CD4-positive, alpha-beta memory T cell (primary cell): ENCODE measurements around the gene ITPR3. TPM values are rescaled to one million over a fixed set of nuclear protein-coding genes. Genes with fewer than 3 reads are reported as not detected.
A peak's percentile ranks its signal among the peaks of the same experiment; 100 is the strongest.

Experiments used
- CTCF ChIA-PET: fragments of 350-600 bp; sonication (Branson Sonifier 250); formaldehyde crosslinking; loops from one replicate; lab custom pipeline; 2021; ENCODE audit warnings: inconsistent platforms; ENCODE audit not compliant: partially characterized antibody; lab: Charles Lee
- POLR2A ChIA-PET: fragments of 350-600 bp; sonication (Branson Sonifier 250); formaldehyde crosslinking; loops from one replicate; lab custom pipeline; 2021; ENCODE audit not compliant: partially characterized antibody; lab: Charles Lee
- DNase-seq, 5 donors: peaks; one replicate each; pipeline versions ENCODE4 v3.0.0 to v3.0.0-alpha.2; 2020 to 2022; ENCODE audit warnings: mixed read lengths in 1 of 5
- H3K27ac ChIP-seq: one replicate; pipeline ENCODE4 v1.7.0; 2013; ENCODE audit warnings: low read depth, low read length
- H3K27me3 ChIP-seq: 2 replicates; pipeline ENCODE4 v1.7.0; 2013; ENCODE audit warnings: mild to moderate bottlenecking, low read length, moderate library complexity; ENCODE audit not compliant: insufficient read depth
- H3K36me3 ChIP-seq: 2 replicates; pipeline ENCODE4 v1.7.0; 2013; ENCODE audit warnings: mild to moderate bottlenecking, low read length, moderate library complexity; ENCODE audit not compliant: insufficient read depth
- H3K4me1 ChIP-seq: 2 replicates; pipeline ENCODE4 v1.7.0; 2013; ENCODE audit warnings: mild to moderate bottlenecking, low read length, moderate library complexity; ENCODE audit not compliant: insufficient read depth
- H3K4me3 ChIP-seq, 2 donors: one replicate each; pipeline ENCODE4 v1.7.0; 2013; ENCODE audit warnings: low read length in 2 of 2, mild to moderate bottlenecking in 1 of 2
- H3K9me3 ChIP-seq, 2 donors: one replicate each; pipeline ENCODE4 v1.7.0; 2013; ENCODE audit warnings: low read length in 2 of 2, control low read depth in 1 of 2; ENCODE audit not compliant: control insufficient read depth in 1 of 2
- H3K27ac Mint-ChIP-seq, 7 donors: one replicate each; pipeline ENCODE4 v1.8.0; 2020 to 2021; ENCODE audit warnings: mixed read lengths in 7 of 7, mild to moderate bottlenecking in 6 of 7, inconsistent platforms in 3 of 7, moderate library complexity in 3 of 7
- H3K27me3 Mint-ChIP-seq, 2 donors: one replicate each; pipeline ENCODE4 v1.8.0; 2020 to 2021; ENCODE audit warnings: mixed read lengths in 2 of 2
- H3K36me3 Mint-ChIP-seq, 2 donors: one replicate each; pipeline ENCODE4 v1.8.0; 2020 to 2021; ENCODE audit warnings: mixed read lengths in 2 of 2, inconsistent platforms in 1 of 2, mild to moderate bottlenecking in 1 of 2
- H3K4me1 Mint-ChIP-seq, 4 donors: one replicate each; pipeline ENCODE4 v1.8.0; 2020 to 2021; ENCODE audit warnings: mixed read lengths in 4 of 4, mild to moderate bottlenecking in 1 of 4
- H3K4me3 Mint-ChIP-seq, 8 donors: one replicate each; pipeline ENCODE4 v1.8.0; 2020 to 2021; ENCODE audit warnings: mixed read lengths in 8 of 8, mild to moderate bottlenecking in 7 of 8, moderate library complexity in 6 of 8, inconsistent platforms in 3 of 8
- H3K9me3 Mint-ChIP-seq, 8 donors: one replicate each; pipeline ENCODE4 v1.8.0; 2020 to 2021; ENCODE audit warnings: mixed read lengths in 8 of 8, mild to moderate bottlenecking in 5 of 8, inconsistent platforms in 3 of 8, moderate library complexity in 1 of 8
- intact Hi-C: fragments of 100-400 bp; cut with micrococcal nuclease; formaldehyde crosslinking; loops from one replicate; pipeline ENCODE4 v1.15.1; 2023
- polyA plus RNA-seq, 2 donors: library from polyadenylated mRNA; unstranded; fragments of 300-500 nt; fragmentation: Illumina TruSeq; gene quantifications; one replicate each; pipeline ENCODE4 v1.2.3, GENCODE V29; 2021
- total RNA-seq, 2 experiments: library from RNA; stranded (reverse); gene quantifications; one replicate each; pipeline ENCODE4 v1.2.3, GENCODE V29; 2021

Gene ITPR3
- total and polyA plus RNA-seq, 4 experiments from 2014 or later = 0.55 to 72.4 (median 39.7) TPM

DNA sequence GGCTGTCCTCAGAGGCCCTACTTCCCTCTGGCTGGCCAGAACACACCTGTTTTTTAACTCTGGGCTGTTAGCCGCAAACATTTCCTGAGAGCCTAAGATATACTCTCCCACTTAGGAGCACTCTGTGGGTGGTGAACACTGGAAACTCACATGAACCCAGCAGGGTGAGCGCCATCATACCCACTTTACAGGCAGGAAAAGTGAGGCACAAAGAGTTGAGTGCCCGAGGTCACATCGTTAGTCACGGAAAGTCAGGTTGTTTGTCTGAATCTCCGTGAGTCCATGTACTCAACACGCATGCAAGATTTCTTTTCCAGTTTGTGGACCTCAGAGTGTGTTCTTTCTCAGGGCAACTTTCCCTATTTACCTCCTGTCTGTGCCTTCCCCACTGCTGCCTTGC, 43.0 kb upstream of the ITPR3 start:
- Mint-ChIP-seq H3K27ac (peak overlapping the region; percentile 98 to 100 (median 99)), H3K9me3 (no peaks in the 10 kb centered on the region), H3K27me3 (no peaks in the 10 kb centered on the region), H3K4me1 (peaks cover 14 to 46% (median 28%) of the 10 kb centered on the region in 4 donors), H3K36me3 (peaks cover 28 to 45% of the 10 kb centered on the region in 2 donors), H3K4me3 (peak overlapping the region; percentile 93 to 100 (median 98))
- Histone ChIP-seq H3K9me3 (no peaks in the 10 kb centered on the region), H3K27me3 (no peaks in the 10 kb centered on the region), H3K4me1 (peaks cover 26% of the 10 kb centered on the region), H3K27ac (peak overlapping the region; percentile 90), H3K4me3 (peak overlapping the region; percentile 88 to 98), H3K36me3 (peaks cover 34% of the 10 kb centered on the region)
- intact Hi-C loops = loop anchor here (2.0 to 10.0 kb wide), 3 partner anchors 43 to 373 kb away; partner anchors contain the start of genes B3GALT4, HSD17B8, ITPR3 and RING1
- CTCF ChIA-PET = interaction anchor here (0.8 to 3.8 kb wide), 4 partner anchors 8 to 149 kb away, joined by 3 to 20 read pairs (median 12); no protein-coding TSS in a partner anchor
- no peak for DNase-seq
- POLR2A ChIA-PET = interaction anchor here (1.2 to 3.9 kb wide), 14 partner anchors 7 to 607 kb away, joined by 3 to 35 read pairs (median 14); partner anchors contain the start of genes CUTA, ITPR3, RPS18 and UQCC2

DNA sequence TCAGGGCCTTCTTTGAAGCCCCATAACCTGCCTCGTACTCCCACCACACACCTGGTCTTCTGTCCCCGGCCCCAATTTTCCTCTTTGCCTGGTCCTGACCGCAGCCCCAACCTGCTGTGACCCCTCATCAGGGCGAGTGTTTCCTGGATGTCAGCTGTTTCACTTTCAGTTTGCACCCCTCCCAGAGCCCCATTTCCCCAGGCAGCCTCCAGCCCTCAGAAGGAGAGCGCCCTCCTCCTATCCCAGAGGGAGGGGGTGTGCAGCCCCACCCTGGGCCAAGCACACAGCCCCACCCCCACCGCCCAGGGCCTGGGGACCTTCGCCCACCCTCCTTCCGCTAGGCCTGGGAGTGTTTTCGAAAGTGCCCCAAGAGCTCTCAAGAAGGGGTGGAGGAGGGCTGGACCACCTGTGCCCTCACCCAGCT, 42.5 kb upstream of the ITPR3 start:
- intact Hi-C loops = loop anchor here (2.0 to 10.0 kb wide), 3 partner anchors 42 to 374 kb away; partner anchors contain the start of genes B3GALT4, HSD17B8, ITPR3 and RING1
- no peaks in the 10 kb centered on the region for H3K9me3 Mint-ChIP-seq
- DNase-seq = peak; percentile 60 to 78 (median 65)
- ChIA-PET CTCF (interaction anchor here (0.7 to 3.8 kb wide), 10 partner anchors 9 to 162 kb away, joined by 3 to 20 read pairs (median 4); no protein-coding TSS in a partner anchor), POLR2A (interaction anchor here (0.6 to 3.9 kb wide), 18 partner anchors 7 to 607 kb away, joined by 3 to 35 read pairs (median 8); partner anchors contain the start of genes B3GALT4, CUTA, ITPR3 and RPS18)
- H3K4me1 Mint-ChIP-seq = peaks cover 14 to 50% (median 28%) of the 10 kb centered on the region in 4 donors
- H3K4me3 Mint-ChIP-seq = peak overlapping the region; percentile 93 to 100 (median 98)
- Histone ChIP-seq H3K27me3 (no peaks in the 10 kb centered on the region), H3K27ac (peak overlapping the region; percentile 90), H3K36me3 (peaks cover 33% of the 10 kb centered on the region), H3K4me3 (peak overlapping the region; percentile 88 to 98), H3K4me1 (peaks cover 26% of the 10 kb centered on the region), H3K9me3 (no peaks in the 10 kb centered on the region)
- H3K27me3 Mint-ChIP-seq = no peaks in the 10 kb centered on the region
- H3K36me3 Mint-ChIP-seq = peaks cover 28 to 44% of the 10 kb centered on the region in 2 donors
- H3K27ac Mint-ChIP-seq = peak overlapping the region; percentile 98 to 100 (median 99)

DNA sequence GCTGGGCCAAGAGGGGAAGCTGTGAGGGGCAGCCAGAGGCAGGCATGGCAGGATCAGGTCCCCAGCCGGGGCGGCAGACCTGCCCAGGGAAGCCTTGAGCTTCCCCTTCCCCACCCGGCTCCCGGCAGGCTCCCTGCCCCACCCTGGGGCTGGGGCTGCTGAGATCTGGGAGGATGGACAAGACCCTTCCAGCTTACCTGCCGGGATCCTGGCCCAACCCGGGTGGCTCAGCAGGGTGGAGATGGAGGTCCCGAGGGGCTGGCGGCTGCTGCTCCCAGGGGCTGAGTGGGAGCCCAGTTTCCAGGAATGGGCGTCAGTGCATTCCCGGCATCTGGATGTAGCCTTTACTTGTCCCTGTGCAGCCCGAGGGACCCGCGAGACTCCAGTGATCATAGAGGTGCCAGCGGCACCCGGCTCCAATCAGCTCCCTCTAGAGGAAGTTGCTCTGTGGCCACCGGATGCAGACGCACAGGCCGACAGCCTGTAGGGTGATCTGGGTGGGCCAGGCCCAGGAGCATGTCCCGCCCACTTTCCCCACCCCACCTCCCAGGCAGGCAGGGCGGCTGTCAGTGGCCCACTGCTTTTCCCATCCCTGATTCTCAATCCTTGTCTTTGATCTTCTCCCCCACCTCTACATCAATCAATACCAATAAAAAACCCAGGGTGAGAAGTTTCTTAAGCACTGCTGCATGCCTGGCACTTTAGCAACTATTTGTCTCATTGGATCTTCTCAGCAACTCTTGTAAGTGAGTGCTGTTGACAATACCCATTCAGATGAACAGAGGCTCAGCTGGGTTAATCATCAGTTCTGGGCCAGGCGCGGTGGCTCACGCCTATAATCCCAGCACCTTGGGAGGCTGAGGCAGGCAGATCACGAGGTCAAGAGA, 41.1 kb upstream of the ITPR3 start, which contains the start of gene BAK1:
BAK1 (minus strand) TSS at position 449 of the 887 bp plus-strand sequence. CDS start 2,672 bp downstream, outside the sequence.
- CTCF ChIA-PET = interaction anchor here (0.7 to 3.8 kb wide), 14 partner anchors 9 to 164 kb away, joined by 3 to 20 read pairs (median 4); partner anchors contain the start of genes ITPR3 and UQCC2
- Histone ChIP-seq H3K36me3 (peaks cover 18% of the 10 kb centered on the region), H3K27me3 (no peaks in the 10 kb centered on the region), H3K4me3 (peak within 1 kb of the TSS; percentile 88 to 98), H3K4me1 (peaks cover 31% of the 10 kb centered on the region), H3K27ac (peak within 1 kb of the TSS; percentile 90), H3K9me3 (no peaks in the 10 kb centered on the region)
- peak within 1 kb of the TSS; percentile 93 to 100 (median 98) for H3K4me3 Mint-ChIP-seq
- H3K36me3 Mint-ChIP-seq = peaks cover 18 to 33% of the 10 kb centered on the region in 2 donors
- H3K27ac Mint-ChIP-seq = peak within 1 kb of the TSS; percentile 98 to 100 (median 99)
- POLR2A ChIA-PET = interaction anchor here (1.0 to 3.9 kb wide), 24 partner anchors 9 to 1608 kb away, joined by 3 to 35 read pairs (median 6); partner anchors contain the start of genes B3GALT4, CUTA, DXO and ITPR3
- no peaks in the 10 kb centered on the region for H3K27me3 Mint-ChIP-seq
- DNase-seq = peak; percentile 78 to 89 (median 79)
- peaks cover 14 to 58% (median 32%) of the 10 kb centered on the region in 4 donors for H3K4me1 Mint-ChIP-seq
- intact Hi-C loops = loop anchor here (1.0 to 10.0 kb wide), 6 partner anchors 9 to 375 kb away; partner anchors contain the start of genes B3GALT4, HSD17B8, ITPR3 and KIFC1
- no peaks in the 10 kb centered on the region for H3K9me3 Mint-ChIP-seq

DNA sequence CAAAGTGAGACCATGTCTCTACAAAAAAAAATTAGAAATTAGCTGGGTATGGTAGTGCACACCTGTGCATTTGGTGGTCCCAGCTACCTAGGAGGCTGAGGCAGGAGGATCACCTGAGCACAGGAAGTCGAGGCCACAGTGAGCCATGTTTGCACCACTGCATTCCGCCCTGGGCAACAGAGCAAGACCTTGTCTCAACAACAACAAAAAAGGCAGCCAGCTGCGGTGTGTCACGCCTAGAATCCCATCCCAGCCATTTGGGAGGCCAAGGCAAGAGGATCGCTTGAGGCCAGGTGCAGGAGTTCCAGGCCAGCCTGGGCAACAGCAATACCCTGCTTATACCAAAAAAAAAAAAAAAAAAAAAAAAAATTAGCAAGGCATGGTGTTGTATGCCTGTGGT, 39.9 kb upstream of the ITPR3 start:
- Histone ChIP-seq H3K9me3 (no peaks in the 10 kb centered on the region), H3K36me3 (peaks cover 10% of the 10 kb centered on the region), H3K4me3 (no peak overlapping the region), H3K27ac (no peak overlapping the region), H3K27me3 (no peaks in the 10 kb centered on the region), H3K4me1 (peaks cover 42% of the 10 kb centered on the region)
- Mint-ChIP-seq H3K27ac (peak overlapping the region in 4 of 7 donors; percentile 22 to 98 (median 46)), H3K9me3 (no peaks in the 10 kb centered on the region), H3K27me3 (no peaks in the 10 kb centered on the region), H3K4me3 (no peak overlapping the region), H3K4me1 (peaks cover 18 to 68% (median 39%) of the 10 kb centered on the region in 4 donors), H3K36me3 (peaks cover 14 to 29% of the 10 kb centered on the region in 2 donors)
- ChIA-PET POLR2A (interaction anchor here (0.8 to 3.9 kb wide), 2 partner anchors 41 to 121 kb away, joined by 3 to 29 read pairs; partner anchors contain the start of gene ITPR3), CTCF (interaction anchor here (0.7 to 3.8 kb wide), 7 partner anchors 10 to 165 kb away, joined by 3 to 20 read pairs (median 3); partner anchors contain the start of gene CUTA)
- intact Hi-C loops = no loop called here
- no peak for DNase-seq

DNA sequence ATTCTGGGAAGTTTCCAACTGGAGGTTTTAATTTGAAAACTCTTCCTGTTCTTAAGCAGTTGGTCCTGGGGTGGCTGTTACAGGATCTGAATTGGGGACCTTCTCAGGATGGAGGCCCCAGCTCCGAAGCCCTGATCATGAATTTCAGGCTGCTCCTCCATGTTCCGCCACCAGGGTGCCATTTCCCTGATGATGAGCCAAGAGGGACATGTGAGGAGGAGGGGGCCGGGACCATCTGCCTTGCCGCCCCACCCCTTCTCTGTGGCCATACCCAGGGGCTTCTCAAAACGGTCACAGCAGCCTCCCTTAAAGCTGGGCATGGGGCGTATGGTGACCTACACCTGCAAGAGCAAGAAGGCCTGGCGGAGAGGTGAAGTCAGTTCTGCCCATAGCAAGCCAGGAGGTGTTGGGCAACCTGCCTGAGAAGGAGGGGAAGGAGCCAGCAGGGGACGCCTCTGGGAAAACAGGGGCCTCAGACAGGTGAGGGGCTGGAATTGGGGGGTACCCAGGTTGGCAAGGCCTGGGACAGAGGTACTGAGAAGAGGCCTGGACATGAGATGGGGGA, 37.4 kb upstream of the ITPR3 start:
- Histone ChIP-seq H3K4me1 (peaks cover 23% of the 10 kb centered on the region), H3K4me3 (no peak overlapping the region), H3K27ac (no peak overlapping the region), H3K9me3 (no peaks in the 10 kb centered on the region), H3K36me3 (no peaks in the 10 kb centered on the region), H3K27me3 (no peaks in the 10 kb centered on the region)
- DNase-seq = no peak
- ChIA-PET CTCF (interaction anchor here (1.8 to 5.8 kb wide), 3 partner anchors 118 to 130 kb away, joined by 5 to 77 read pairs (median 19); partner anchors contain the start of gene UQCC2), POLR2A (interaction anchor here (1.2 to 1.9 kb wide), 2 partner anchors 12 to 37 kb away, joined by 3 to 8 read pairs; partner anchors contain the start of gene ITPR3)
- H3K4me1 Mint-ChIP-seq = peaks cover 13 to 52% (median 20%) of the 10 kb centered on the region in 4 donors
- H3K27ac Mint-ChIP-seq = peak overlapping the region in 3 of 7 donors; percentile 68 to 77 (median 70)
- H3K27me3 Mint-ChIP-seq = no peaks in the 10 kb centered on the region
- H3K9me3 Mint-ChIP-seq = no peaks in the 10 kb centered on the region
- intact Hi-C loops = loop anchor here (2.0 kb wide), 3 partner anchors 13 to 161 kb away; no protein-coding TSS in a partner anchor
- peaks cover 0 to 12% of the 10 kb centered on the region in 2 donors for H3K36me3 Mint-ChIP-seq
- H3K4me3 Mint-ChIP-seq = peak overlapping the region in 1 of 8 donors; percentile 29
